GM23248 (cell line): ENCODE measurements around the gene CYP26B1. TPM values are rescaled to one million over a fixed set of nuclear protein-coding genes. Genes with fewer than 3 reads are reported as not detected.
A peak's percentile ranks its signal among the peaks of the same experiment; 100 is the strongest.

Experiments used
- DNase-seq: peaks from one replicate; pipeline ENCODE4 v3.0.0-alpha.2; 2015
- H2AFZ ChIP-seq: fragments of 200-600 bp; sonication (generic); 2 replicates; pipeline ENCODE4 v1.6.1; 2016; ENCODE audit warnings: antibody characterized with exemption
- H3F3A ChIP-seq: fragments of 200-600 bp; sonication (generic); 2 replicates; pipeline ENCODE4 v1.6.1; 2016; ENCODE audit warnings: mild to moderate bottlenecking, antibody characterized with exemption, mixed run types; ENCODE audit not compliant: insufficient read depth
- H3K27ac ChIP-seq: fragments of 200-600 bp; sonication (generic); 2 replicates; pipeline ENCODE4 v1.5.1; 2016; ENCODE audit warnings: mild to moderate bottlenecking
- H3K27me3 ChIP-seq: fragments of 200-600 bp; sonication (generic); replicated peaks from 2 replicates; pipeline ENCODE4 v1.6.1; 2016; ENCODE audit warnings: mild to moderate bottlenecking; ENCODE audit not compliant: insufficient read depth
- H3K36me3 ChIP-seq: fragments of 200-600 bp; sonication (generic); 2 replicates; pipeline ENCODE4 v1.6.1; 2016; ENCODE audit warnings: low read depth, mild to moderate bottlenecking
- H3K4me1 ChIP-seq: fragments of 200-600 bp; sonication (generic); 2 replicates; pipeline ENCODE4 v1.6.1; 2016; ENCODE audit warnings: mild to moderate bottlenecking; ENCODE audit not compliant: insufficient read depth
- H3K4me2 ChIP-seq: fragments of 200-600 bp; sonication (generic); one replicate; pipeline ENCODE4 v1.6.1; 2016; ENCODE audit warnings: mild to moderate bottlenecking; ENCODE audit not compliant: unreplicated experiment
- H3K4me3 ChIP-seq: fragments of 200-600 bp; sonication (generic); 2 replicates; pipeline ENCODE4 v1.5.1; 2016; ENCODE audit warnings: mild to moderate bottlenecking
- H3K79me2 ChIP-seq: fragments of 200-600 bp; sonication (generic); 2 replicates; pipeline ENCODE4 v1.6.1; 2016; ENCODE audit warnings: mild to moderate bottlenecking; ENCODE audit not compliant: insufficient read depth
- H3K9ac ChIP-seq: fragments of 200-600 bp; sonication (generic); 2 replicates; pipeline ENCODE4 v1.6.1; 2016; ENCODE audit warnings: mild to moderate bottlenecking
- H3K9me2 ChIP-seq: fragments of 200-600 bp; sonication (generic); 2 replicates; pipeline ENCODE4 v1.6.1; 2016; ENCODE audit warnings: mixed run types, mild to moderate bottlenecking, moderate library complexity; ENCODE audit not compliant: insufficient read depth
- H3K9me3 ChIP-seq: fragments of 200-600 bp; sonication (generic); one replicate; pipeline ENCODE4 v1.6.1; 2017; ENCODE audit warnings: low read depth
- H4K20me1 ChIP-seq: fragments of 200-600 bp; sonication (generic); 2 replicates; pipeline ENCODE4 v1.6.0; 2016; ENCODE audit not compliant: insufficient read depth
- EZH2 ChIP-seq: fragments of 200-600 bp; sonication (generic); IDR thresholded peaks from 2 replicates; pipeline ENCODE4 v1.6.1; 2018; ENCODE audit warnings: antibody characterized with exemption, mild to moderate bottlenecking; ENCODE audit not compliant: insufficient read depth, poor library complexity, severe bottlenecking
- EZH2phosphoT487 ChIP-seq: fragments of 200-600 bp; sonication (generic); IDR thresholded peaks from 2 replicates; pipeline ENCODE4 v1.6.1; 2018; ENCODE audit warnings: antibody characterized with exemption, moderate library complexity, mild to moderate bottlenecking, low read depth; ENCODE audit not compliant: insufficient read depth
- WGBS, 2 experiments: methylation state at CpG; one replicate each; pipeline ENCODE4 v1.1.6; 2015 to 2017; ENCODE audit warnings: low lambda C conversion rate in 2 of 2, low coverage in 1 of 2; ENCODE audit errors: missing lambda C conversion rate in 2 of 2; 5-methylcytosine and 5-hydroxymethylcytosine counted together
- in situ Hi-C: fragments of 300-500 bp; cut with MboI; formaldehyde crosslinking; loops from 2 replicates; pipeline ENCODE4 v1.15.0; 2020
- polyA plus RNA-seq: library from polyadenylated mRNA; unstranded; fragments of >200 nt; fragmentation: Nextera tagmentation; extraction: Ambion mirVana; gene quantifications from 2 replicates; pipeline ENCODE4 v1.2.1, GENCODE V29; 2016
- total RNA-seq: library from RNA; depleted of rRNA; stranded (reverse); fragments of >200 nt; shearing (Covaris generic); gene quantifications from 2 replicates; pipeline ENCODE4 v1.2.3, GENCODE V29; 2014

Gene CYP26B1
- total and polyA plus RNA-seq, 2 experiments from 2014 or later, result 0.23 to 0.32 TPM

- Histone ChIP-seq H4K20me1 (no peaks in the 10 kb centered on the region), H3K36me3 (no peaks in the 10 kb centered on the region), H2AFZ (peak overlapping the region; percentile 57), H3K27me3 (peaks cover 40% of the 10 kb centered on the region), H3K9me2 (no peaks in the 10 kb centered on the region), H3K9me3 (no peaks in the 10 kb centered on the region), H3K4me1 (peaks cover 5% of the 10 kb centered on the region), H3K9ac (no peak overlapping the region), H3F3A (no peaks in the 10 kb centered on the region), H3K4me3 (peak overlapping the region; percentile 71), H3K79me2 (no peaks in the 10 kb centered on the region), H3K27ac (no peak overlapping the region), H3K4me2 (peak overlapping the region; percentile 74)
- WGBS, 2 experiments, result 4% methylated on average over 28 of the region's 28 CpGs
- peak; percentile 53; the same call in 1 of the 2 replicates for TF ChIP-seq EZH2phosphoT487
- TF ChIP-seq EZH2, result peak; percentile 60
- peak; percentile 84 for DNase-seq
- in situ Hi-C loops, result loop anchor here (10.0 kb wide), 1 partner anchor 596 kb away; no protein-coding TSS in a partner anchor
Observed at GRCh38 chr2:72150157-72150860, 2.6 kb upstream of the CYP26B1 start.

- DNase-seq, result peak; percentile 49
- in situ Hi-C loops, result loop anchor here (10.0 kb wide), 2 partner anchors 345 to 595 kb away; no protein-coding TSS in a partner anchor
Observed at GRCh38 chr2:72149556-72150156, 2.0 kb upstream of the CYP26B1 start.

GRCh38 chr2:72148837-72149555 is 1.3 kb upstream of the CYP26B1 start:
- Histone ChIP-seq H3K79me2 (no peaks in the 10 kb centered on the region), H3K9me2 (no peaks in the 10 kb centered on the region), H3K9me3 (no peaks in the 10 kb centered on the region), H3K27me3 (peaks cover 49% of the 10 kb centered on the region), H3F3A (no peaks in the 10 kb centered on the region), H4K20me1 (no peaks in the 10 kb centered on the region), H3K27ac (no peak overlapping the region), H3K9ac (no peak overlapping the region), H3K4me2 (peak overlapping the region; percentile 74), H3K4me1 (peaks cover 9% of the 10 kb centered on the region), H2AFZ (peak overlapping the region; percentile 62), H3K36me3 (no peaks in the 10 kb centered on the region), H3K4me3 (peak overlapping the region; percentile 71)
- WGBS, 2 experiments, result 2 to 4% methylated on average over 32 to 59 of the region's 65 CpGs
- TF ChIP-seq EZH2phosphoT487, result peak; percentile 66; the same call in 1 of the 2 replicates
- TF ChIP-seq EZH2, result no peak
- in situ Hi-C loops, result loop anchor here (10.0 kb wide), 1 partner anchor 344 kb away; no protein-coding TSS in a partner anchor
- DNase-seq, result peak; percentile 69

More at GRCh38 chr2:72149556-72150156, 2.0 kb upstream of the CYP26B1 start:
- TF ChIP-seq EZH2phosphoT487 (no peak), EZH2 (peak; percentile 71)
- Histone ChIP-seq H3K9ac (no peak overlapping the region), H3F3A (no peaks in the 10 kb centered on the region), H3K9me3 (no peaks in the 10 kb centered on the region), H4K20me1 (no peaks in the 10 kb centered on the region), H3K79me2 (no peaks in the 10 kb centered on the region), H3K4me2 (peak overlapping the region; percentile 74), H3K36me3 (no peaks in the 10 kb centered on the region), H3K4me1 (peaks cover 9% of the 10 kb centered on the region), H3K9me2 (no peaks in the 10 kb centered on the region), H3K27me3 (peaks cover 44% of the 10 kb centered on the region), H3K4me3 (peak overlapping the region; percentile 71), H3K27ac (no peak overlapping the region), H2AFZ (peak overlapping the region; percentile 57; the same call in 1 of the 2 replicates)
- 2 to 4% methylated on average over 40 to 43 of the region's 45 CpGs for WGBS, 2 experiments
